ENCODE measurements around the gene GKN1.

GKN1 gene

GRCh38 chr2:68934021-68934420, 40.4 kb upstream of the GKN1 start:
- no peak for TF ChIP-seq CTCF (IDR thresholded peaks at IDR 0.05; ENCODE audit: insufficient read depth, low read depth, low read length, missing control alignments)
- no peak for DNase-seq (ENCODE audit: low read depth)
- no peak overlapping the region for H3K4me3 ChIP-seq (ENCODE audit: low read depth, low read length)

- DNase-seq (ENCODE audit: low read depth), result no peak
- H3K4me3 ChIP-seq (ENCODE audit: low read depth, low read length), result no peak overlapping the region
- no peak for TF ChIP-seq CTCF (IDR thresholded peaks at IDR 0.05; ENCODE audit: insufficient read depth, low read depth, low read length, missing control alignments)
These were observed 39.0 kb upstream of the GKN1 start for GRCh38 chr2:68935471-68935870.

GRCh38 chr2:68936427-68936826, 38.0 kb upstream of the GKN1 start:
- no peak overlapping the region for H3K4me3 ChIP-seq (ENCODE audit: low read depth, low read length)
- TF ChIP-seq CTCF (IDR thresholded peaks at IDR 0.05; ENCODE audit: insufficient read depth, low read depth, low read length, missing control alignments), result no peak
- DNase-seq (ENCODE audit: low read depth), result no peak

GRCh38 chr2:68936889-68937288, 37.5 kb upstream of the GKN1 start:
- no peak for TF ChIP-seq CTCF (IDR thresholded peaks at IDR 0.05; ENCODE audit: insufficient read depth, low read depth, low read length, missing control alignments)
- no peak for DNase-seq (ENCODE audit: low read depth)
- no peak overlapping the region for H3K4me3 ChIP-seq (ENCODE audit: low read depth, low read length)

GRCh38 chr2:68937346-68938055, 36.9 kb upstream of the GKN1 start:
- no peak for TF ChIP-seq CTCF (IDR thresholded peaks at IDR 0.05; ENCODE audit: insufficient read depth, low read depth, low read length, missing control alignments)
- DNase-seq (ENCODE audit: low read depth), result no peak
- no peak overlapping the region for H3K4me3 ChIP-seq (ENCODE audit: low read depth, low read length)

- DNase-seq (ENCODE audit: low read depth), result no peak
- no peak overlapping the region for H3K4me3 ChIP-seq (ENCODE audit: low read depth, low read length)
- no peak for TF ChIP-seq CTCF (IDR thresholded peaks at IDR 0.05; ENCODE audit: insufficient read depth, low read depth, low read length, missing control alignments)
These were observed 35.5 kb upstream of the GKN1 start for GRCh38 chr2:68938938-68939337.

- DNase-seq (ENCODE audit: low read depth), result no peak
- TF ChIP-seq CTCF (IDR thresholded peaks at IDR 0.05; ENCODE audit: insufficient read depth, low read depth, low read length, missing control alignments), result no peak
- no peak overlapping the region for H3K4me3 ChIP-seq (ENCODE audit: low read depth, low read length)
These were observed 34.5 kb upstream of the GKN1 start for GRCh38 chr2:68939962-68940361.
